H1 (cell line): ENCODE data around the gene GTF2A2.

Source experiments
- CREB1 ChIP-seq: IDR thresholded peaks from 2 replicates; pipeline ENCODE4 v1.6.1; 2012; ENCODE audit warnings: inconsistent platforms
- CTCF ChIP-seq, 3 experiments: IDR thresholded peaks; 1 replicate in 2 of 3; 2 replicates in 1 of 3; pipeline versions ENCODE4 v1.5.1 to v1.6.1; 2011; ENCODE audit warnings: low read length in 3 of 3, mild to moderate bottlenecking in 3 of 3, inconsistent platforms in 2 of 3, low read depth in 1 of 3, moderate library complexity in 1 of 3; ENCODE audit not compliant: insufficient read depth in 1 of 3; ENCODE audit errors: control extremely low read depth in 1 of 3
- EGR1 ChIP-seq: IDR thresholded peaks from 2 replicates; pipeline ENCODE4 v1.6.1; 2011; ENCODE audit warnings: low read depth, low read length, borderline replicate concordance
- EP300 ChIP-seq, 2 experiments: IDR thresholded peaks; 1 replicate in 1 of 2; 2 replicates in 1 of 2; pipeline ENCODE4 v1.6.1; 2011 to 2012; ENCODE audit warnings: low read depth in 2 of 2, low read length in 2 of 2, mild to moderate bottlenecking in 2 of 2, borderline replicate concordance in 1 of 2, inconsistent platforms in 1 of 2, moderate library complexity in 1 of 2
- GABPA ChIP-seq: IDR thresholded peaks from 2 replicates; pipeline ENCODE4 v1.6.1; 2011; ENCODE audit warnings: mild to moderate bottlenecking, low read length, moderate library complexity, borderline replicate concordance; ENCODE audit not compliant: insufficient read depth
- JUND ChIP-seq: IDR thresholded peaks from 2 replicates; pipeline ENCODE4 v1.6.1; 2011; ENCODE audit warnings: mild to moderate bottlenecking, improper control_type of control experiment, low read length
- POLR2AphosphoS5 ChIP-seq: IDR thresholded peaks from 2 replicates; pipeline ENCODE4 v1.6.1; 2011; ENCODE audit warnings: low read depth, low read length
- TAF7 ChIP-seq: optimal IDR thresholded peaks from 2 replicates; pipeline ENCODE3; 2011; ENCODE audit warnings: low read depth, mild to moderate bottlenecking, inconsistent platforms, low read length, moderate library complexity, borderline replicate concordance

GRCh38 chr15:59591356-59591755 lies 66.0 kb downstream of the GTF2A2 start:
- no peak for TF ChIP-seq EP300 (IDR thresholded peaks at IDR 0.05; ENCODE audit: borderline replicate concordance in 1 of 2, low read depth in 2 of 2, low read length in 2 of 2)
- no peak for TF ChIP-seq CTCF (IDR thresholded peaks at IDR 0.05; ENCODE audit: control extremely low read depth in 1 of 3, insufficient read depth in 1 of 3, low read depth in 1 of 3, low read length in 3 of 3)
- TF ChIP-seq TAF7, result no peak
- TF ChIP-seq EGR1, result no peak
- no peak for TF ChIP-seq JUND
- TF ChIP-seq CREB1, result no peak
- no peak for TF ChIP-seq POLR2AphosphoS5
- TF ChIP-seq GABPA, result no peak
